Measurements from ENCODE around the gene HES7. TPM values are rescaled to one million over a fixed set of nuclear protein-coding genes. Genes with fewer than 3 reads are reported as not detected.
A peak's percentile ranks its signal among the peaks of the same experiment; 100 is the strongest.

The HES7 gene
- total and polyA plus RNA-seq, 9 of the 15 experiments (the other 6 are each of a cell fraction or from before 2014, with no cell fraction given) = 0.03 to 1.7 (median 0.14) TPM; not detected in 1

- TF ChIP-seq ETS1 (conservative IDR thresholded peaks at IDR 0.05; ENCODE audit: control insufficient read depth, low read depth, low read length) (peak; percentile 27; the same call in 1 of the 2 replicates), IRF1 (CRISPR knock-in tag; IDR thresholded peaks at IDR 0.05; ENCODE audit: borderline replicate concordance) (no peak), ILK (tag; IDR thresholded peaks at IDR 0.05; ENCODE audit: borderline replicate concordance, low read depth) (no peak), NBN (IDR thresholded peaks at IDR 0.05; ENCODE audit: low read depth) (no peak), TRIM28 (IDR thresholded peaks at IDR 0.05) (no peak), COPS2 (conservative IDR thresholded peaks at IDR 0.05) (no peak), ZNF830 (CRISPR knock-in tag; IDR thresholded peaks at IDR 0.05) (no peak), HDAC1 (IDR thresholded peaks at IDR 0.05) (peak in 1 of 2 experiments; percentile 48; a peak in 2 of 4 replicates), STAT6 (CRISPR knock-in tag; IDR thresholded peaks at IDR 0.05) (no peak), SRSF3 (IDR thresholded peaks at IDR 0.05; ENCODE audit: insufficient read depth, low read length) (no peak), ZNF395 (CRISPR knock-in tag; IDR thresholded peaks at IDR 0.05) (no peak), PTRF (tag; IDR thresholded peaks at IDR 0.05) (no peak), ZNF639 (CRISPR knock-in tag; conservative IDR thresholded peaks at IDR 0.05 in 1 of 2, IDR thresholded peaks at IDR 0.05 in 1 of 2) (no peak), FOXK1 (CRISPR knock-in tag; IDR thresholded peaks at IDR 0.05; ENCODE audit: borderline replicate concordance) (no peak), MLLT1 (IDR thresholded peaks at IDR 0.05) (no peak), EWSR1 (IDR thresholded peaks at IDR 0.05; ENCODE audit: borderline replicate concordance, low read depth, partially characterized antibody) (no peak), TBP (optimal IDR thresholded peaks at IDR 0.05; ENCODE audit: low read depth, low read length) (no peak)
Measured at GRCh38 chr17:8121681-8122421, 2.1 kb downstream of the HES7 start (continued).

Measured in K562 (cell line).